ENCODE measurements around the gene CIPC.

CIPC gene

DNA sequence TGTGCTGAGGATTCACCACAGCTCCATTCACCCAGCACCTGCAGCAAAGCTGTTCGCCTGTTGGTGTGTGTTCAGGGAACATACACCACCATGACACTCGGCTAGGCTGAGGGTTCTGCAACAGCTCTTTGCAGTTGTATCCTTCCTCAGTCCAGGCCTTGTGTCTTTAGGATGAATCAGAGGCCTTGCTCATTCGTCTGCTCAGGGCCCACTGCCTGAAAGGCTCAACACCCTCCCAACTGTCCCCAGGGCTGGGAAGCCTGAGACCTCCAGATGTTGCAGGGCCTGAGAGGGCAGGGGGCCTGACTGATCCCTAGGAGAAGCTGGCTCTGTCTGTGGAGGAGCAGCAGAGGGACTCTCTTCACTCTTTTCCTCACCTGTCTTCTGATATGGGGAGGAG lies 32.3 kb downstream of the CIPC start:
- no peak for DNase-seq

DNA sequence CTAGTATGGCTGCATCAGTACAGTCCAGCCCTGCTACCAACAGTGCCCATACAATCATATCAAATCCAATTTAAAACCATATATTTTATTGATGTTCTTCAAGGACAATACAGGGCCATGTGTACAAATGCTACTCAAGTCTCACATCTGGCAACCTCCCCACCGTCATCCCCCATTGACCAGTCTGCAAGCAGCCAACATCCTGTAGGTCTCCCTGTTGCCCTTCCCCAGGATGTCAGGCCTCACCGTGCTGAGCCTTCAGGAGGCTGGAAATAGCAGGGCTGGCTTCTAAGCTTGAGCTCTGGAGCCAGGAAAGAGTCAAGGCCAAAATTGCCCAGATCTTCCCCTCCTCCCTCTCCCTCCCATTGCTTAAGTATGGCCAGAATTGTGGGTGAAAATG lies 33.1 kb downstream of the CIPC start:
- no peak for DNase-seq

GRCh38 chr14:77131871-77132486 lies 33.9 kb downstream of the CIPC start:
- no peak for DNase-seq

DNA sequence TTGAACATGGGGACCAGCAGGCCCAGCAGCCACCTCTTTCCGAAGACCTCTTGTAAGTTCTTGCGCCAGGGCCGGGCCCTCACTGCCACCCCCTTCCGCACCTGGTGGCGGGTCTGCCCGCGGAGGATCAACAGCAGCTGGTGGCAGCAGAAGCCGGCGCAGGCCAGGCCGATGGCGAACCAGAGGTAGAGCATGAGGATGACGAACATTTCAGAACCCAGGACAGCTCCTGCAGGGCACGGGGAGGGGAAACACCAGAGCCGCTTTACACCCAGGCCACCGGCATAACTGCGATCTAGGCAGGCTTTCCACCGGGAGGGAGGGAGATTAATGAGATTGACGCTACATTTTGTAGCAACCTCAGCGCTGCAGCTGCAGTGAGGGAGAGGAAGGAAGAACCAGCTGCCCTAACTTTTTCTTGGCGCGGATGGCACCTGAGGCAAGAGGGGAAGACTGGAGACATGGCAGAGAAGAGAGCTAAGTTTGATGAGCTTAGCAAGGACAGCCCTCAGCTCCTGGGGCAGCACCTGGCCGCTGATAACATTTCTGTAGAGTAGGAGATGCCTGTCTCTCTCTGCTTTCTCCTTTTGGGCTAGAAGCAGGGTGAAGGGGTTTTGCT lies 35.8 kb downstream of the CIPC start:
- DNase-seq, result peak in 1 of 2 donors; percentile 54

DNA sequence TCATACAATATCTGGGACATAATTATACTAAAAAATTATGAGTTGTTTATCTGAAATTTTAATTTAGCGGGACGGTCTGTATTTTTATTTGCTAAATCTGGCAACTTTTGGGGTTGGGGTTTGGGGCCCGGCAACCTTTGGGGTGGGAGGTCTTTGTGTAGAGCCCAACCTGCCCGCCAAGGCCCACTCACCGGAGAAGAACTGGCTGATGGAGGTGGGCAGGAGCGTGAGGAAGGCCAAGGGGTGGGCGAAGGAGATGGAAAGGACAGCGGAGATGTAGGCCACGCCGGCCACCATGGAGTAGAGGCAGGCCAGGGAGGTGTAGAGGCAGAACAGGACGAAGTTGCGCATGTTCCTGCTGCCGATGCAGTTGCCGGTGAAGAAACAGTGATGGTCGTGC lies 41.0 kb downstream of the CIPC start:
- no peak for DNase-seq

DNA sequence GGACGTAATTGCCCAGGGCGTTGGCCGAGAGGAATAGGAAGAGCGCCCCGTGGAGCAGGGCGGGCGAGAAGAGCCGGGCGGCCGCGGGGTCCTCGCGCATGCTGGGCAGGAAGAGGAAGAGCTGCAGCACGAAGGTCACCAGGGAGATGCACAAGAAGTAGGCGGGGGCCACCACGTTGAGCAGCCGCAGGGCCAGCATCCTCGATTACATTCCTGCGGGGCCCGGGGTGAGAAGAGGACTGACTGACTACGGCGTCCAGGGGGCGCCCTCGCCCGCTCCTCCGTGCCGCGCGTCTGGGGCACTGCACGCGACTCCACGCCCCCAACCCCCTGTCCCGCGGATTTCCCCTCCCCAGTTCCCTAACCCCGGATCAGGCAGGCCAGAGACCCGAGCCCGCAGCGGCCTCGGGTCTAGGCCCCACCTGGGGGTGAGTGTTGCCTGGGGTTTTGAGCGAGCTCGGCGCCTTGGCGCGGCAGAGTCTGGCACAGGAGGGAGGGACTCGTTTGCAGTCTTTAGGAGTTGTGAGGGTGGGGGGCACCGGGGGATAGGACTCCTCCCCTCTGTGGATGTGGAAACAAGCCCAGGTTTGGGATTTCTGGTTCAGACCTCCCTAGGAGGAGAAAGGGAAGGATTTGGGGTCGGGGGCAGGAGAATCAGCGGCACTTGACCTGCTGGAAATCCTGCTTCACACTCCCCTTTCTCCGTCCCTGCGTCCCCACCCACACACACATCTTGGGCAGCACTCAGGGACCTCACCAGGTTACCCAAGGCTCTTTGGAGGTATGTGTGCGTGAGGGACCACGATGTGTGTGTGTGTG lies 41.7 kb downstream of the CIPC start:
- peak; percentile 13 to 31 for DNase-seq

DNA sequence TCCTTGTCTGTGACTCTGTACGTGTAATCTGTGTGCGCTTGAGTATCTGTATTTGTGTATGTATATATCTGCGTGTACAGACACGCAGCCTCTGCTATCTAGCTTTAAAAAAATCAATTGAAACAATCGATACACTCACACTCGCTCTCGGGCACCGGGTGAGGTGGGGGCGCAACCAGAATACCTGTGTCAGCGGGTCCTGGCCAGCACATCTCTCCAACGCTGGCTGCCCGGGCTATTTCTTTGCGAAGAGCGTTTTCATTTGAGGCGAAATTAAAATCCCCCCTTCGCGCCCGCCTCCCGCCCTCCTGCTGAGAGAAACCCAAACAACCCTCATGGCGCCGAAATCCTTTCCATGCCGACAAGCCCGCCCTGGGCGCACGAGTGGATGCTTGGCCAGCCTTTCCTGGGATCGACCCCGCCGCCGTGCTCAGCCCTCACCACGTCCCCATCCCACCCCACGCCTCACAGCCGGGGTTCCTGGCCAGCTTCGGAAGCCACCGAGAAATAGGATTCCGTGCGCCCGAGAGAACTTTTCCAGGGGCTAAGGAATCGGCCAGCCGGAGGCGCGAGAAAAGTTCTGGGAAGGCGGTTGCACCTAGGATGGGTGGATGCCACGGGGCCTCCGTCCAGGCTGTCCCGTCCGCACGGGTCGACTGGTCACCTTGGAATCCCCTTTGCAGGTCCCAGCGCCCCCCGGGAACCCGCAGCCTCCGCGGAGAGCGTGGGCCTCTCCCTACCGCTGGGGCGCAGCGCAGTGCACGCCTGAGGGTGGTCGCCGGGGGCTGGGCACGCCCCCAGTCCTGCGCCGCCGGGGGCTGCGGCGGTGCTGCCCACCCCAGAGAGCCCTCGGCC lies 42.5 kb downstream of the CIPC start:
- DNase-seq, result no peak

DNA sequence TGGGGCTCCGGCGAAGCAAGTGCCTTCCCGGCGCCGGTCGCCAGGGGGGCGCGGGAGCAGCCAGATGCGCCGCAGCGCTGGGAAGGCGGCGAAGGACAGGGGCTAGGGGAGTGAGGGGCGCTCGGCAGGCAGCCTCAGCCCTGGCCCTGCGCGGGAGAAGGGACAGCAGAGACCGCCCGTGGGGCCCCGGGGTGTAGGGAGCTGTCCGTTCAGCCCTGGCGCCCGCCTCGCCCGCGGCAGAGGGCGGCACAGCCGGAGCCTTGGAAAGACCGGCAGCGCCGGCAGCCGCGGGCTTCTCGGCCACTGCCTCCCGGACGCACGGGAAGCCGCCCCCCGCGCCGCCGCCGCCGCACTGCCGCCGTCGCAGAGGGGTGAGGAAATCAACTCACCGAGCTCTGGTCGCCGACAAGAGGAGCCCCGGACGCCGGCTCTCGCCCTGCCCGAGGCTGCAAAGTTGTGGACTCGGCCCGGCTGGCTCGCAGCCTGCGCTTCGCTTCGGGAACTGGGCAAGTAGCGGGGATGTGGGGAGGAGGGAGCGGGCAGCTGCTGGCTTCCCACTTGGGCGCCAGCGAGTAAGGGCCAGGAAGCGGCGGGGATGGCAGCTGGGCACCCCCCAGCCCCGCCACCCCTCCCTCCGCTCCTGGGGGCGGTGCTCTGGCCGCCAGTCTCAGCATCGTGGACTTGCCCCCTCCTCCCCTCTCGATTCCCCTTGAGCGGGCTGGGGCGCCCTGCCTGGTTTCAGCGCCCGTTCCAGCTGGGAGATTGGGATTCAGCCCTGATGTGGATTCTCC lies 43.4 kb downstream of the CIPC start, which contains the start of gene ZDHHC22:
ZDHHC22 (minus strand) TSS at position 578 of the 791 bp plus-strand sequence. CDS start 2,053 bp downstream, outside the sequence.
- no peak for DNase-seq

DNA sequence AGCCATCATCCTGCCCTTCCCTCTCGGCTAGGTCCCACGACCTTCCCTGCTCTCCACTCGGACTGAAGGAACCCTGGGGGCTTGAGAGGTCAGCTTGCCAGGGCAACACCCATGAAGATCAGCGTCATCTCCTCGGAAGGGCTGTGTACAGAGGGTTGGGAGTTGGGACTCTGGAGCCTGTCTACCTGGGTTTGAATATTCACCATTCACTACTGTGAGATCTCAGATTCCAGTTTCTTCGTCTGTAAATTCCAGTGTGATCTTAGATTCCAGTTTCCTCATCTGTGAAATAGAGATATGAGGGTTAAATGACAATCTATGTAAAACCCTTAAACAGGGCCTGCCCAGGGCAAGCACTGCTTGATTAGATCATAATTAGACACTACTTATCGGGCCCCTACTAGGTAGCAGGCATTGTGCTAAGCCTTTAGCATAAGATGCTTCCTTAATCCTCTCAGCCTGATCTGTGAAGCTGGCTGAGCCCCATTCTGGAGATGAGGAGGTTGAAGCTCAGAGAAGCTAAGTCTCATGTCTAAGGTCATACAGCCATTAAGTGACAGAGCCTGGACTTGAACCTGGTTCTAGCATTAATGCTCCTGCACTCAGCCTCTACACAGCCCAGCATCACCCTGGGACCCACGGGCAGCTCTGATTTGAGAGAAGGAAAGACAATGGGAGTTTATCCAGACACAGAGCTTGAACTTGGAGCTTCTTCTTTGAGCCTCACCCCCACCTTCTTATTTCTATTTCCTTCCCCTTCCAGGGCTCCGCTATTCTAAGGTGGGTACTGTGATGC lies 44.1 kb downstream of the CIPC start:
- DNase-seq, result no peak

GRCh38 chr14:77143071-77143470 lies 45.0 kb downstream of the CIPC start:
- no peak for DNase-seq

- no peak for DNase-seq
Observed at GRCh38 chr14:77144412-77145115, 46.5 kb downstream of the CIPC start.

DNA sequence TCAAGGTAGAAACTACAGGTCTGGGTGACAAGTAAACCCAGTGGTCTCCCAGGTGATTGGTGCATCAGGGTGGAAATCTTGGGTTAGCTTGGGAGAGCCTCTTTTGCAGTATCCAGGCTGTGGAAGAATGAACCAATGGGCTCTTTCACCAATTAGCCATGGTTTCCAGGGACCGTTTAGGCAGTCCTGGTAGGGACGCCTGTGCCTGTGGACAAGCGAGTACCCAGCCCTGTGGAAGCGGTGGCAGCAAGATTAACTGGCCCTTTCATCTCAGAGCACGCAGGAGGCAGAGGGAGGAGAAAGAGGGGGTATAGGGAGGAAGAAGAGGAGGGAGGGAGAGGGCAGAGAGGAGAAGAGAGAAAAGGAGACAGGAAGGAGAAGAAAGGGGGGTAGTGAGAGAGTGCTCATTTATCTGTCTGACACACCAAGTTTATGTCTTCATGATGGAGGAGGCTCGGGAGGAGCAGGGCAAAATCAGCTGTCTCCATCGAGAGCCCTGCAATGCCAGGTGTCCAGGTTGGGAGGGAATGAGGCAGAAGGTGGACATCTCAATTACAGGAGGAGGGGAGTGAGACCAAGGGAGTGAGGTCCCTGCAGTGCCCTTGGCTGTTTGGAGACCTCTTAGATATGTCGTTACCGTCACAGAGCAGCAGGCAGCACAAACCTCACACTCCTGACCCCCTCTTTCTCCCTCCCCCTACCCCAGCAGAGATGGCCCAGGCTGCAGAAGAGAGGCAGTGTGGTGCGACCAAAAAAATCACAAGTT lies 48.1 kb downstream of the CIPC start:
- no peak for DNase-seq

DNA sequence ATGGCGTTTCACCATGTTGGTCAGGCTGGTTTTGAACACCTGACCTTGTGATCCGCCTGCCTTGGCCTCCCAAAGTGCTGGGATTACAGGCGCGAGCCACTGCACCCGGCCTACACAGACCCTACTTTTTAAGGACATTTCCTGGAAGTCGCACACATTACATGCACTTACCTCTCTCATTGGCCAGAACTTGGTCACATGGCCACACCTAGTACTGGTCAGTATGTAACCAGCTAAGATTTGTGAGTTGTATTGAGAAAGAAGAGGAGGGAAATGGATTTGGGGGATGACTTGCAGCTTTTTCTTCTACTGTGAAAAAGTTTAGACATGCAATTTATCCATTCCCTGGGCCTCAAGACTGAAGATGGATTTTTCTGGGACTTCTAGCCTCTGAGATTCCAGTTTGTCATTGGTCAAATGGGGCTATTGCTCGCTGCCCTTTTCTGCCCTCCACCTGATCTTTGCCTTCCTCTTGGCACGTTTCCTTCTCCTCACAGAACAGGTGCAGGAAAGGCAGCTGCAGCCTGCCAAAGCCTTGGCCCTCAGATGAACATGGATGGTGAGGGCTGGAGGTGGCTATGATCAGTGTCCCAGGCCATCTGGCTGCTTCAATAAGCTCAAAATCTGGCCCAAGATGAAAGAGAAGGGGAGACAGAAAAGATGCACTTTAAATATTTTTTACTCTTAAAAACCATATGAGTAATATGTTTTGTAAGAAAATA lies 50.6 kb downstream of the CIPC start:
- DNase-seq, result no peak

DNA sequence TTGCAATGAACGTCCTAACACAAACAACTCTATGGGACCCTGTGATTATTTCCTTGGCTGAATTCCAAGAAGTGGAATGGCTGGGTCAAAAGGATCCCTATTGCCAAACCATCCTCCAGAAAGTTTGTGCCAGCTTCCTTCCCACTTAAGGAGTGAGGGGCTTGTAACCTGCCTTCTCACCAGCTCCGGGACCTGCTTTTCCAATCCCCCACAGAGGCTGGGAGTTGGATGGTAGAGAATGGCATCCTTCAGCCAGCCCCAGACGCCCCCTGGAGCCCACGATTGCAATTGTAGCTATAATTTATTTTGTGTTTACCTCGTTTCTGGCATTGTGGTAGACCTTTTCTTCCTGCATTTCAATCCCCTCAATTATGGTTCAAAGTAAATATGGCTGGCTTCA lies 53.2 kb downstream of the CIPC start:
- no peak for DNase-seq

- no peak for DNase-seq
Observed at GRCh38 chr14:77151918-77152588, 54.0 kb downstream of the CIPC start.

- DNase-seq, result no peak
Observed at GRCh38 chr14:77153802-77154201, 55.7 kb downstream of the CIPC start.

GRCh38 chr14:77154421-77154820 lies 56.4 kb downstream of the CIPC start:
- DNase-seq, result no peak

DNA sequence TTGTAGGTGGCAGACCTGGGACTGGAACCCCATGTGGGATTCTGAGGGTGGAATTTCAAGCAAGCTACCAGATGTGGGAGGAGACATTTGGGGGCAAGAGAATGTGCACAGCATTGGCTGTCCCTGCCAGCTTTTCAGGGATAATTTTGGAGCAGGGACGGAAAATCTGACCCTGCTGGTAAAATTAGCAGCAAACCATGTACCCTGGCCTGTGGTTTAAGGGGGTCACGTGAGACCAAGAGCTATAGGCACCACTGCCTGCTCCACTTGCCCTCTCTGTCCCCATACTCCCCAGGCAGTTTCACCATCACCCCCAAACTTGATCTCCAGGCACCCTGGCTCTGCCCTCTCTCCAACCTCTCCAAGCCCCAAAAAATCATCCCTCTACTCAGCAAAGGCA lies 57.0 kb downstream of the CIPC start:
- DNase-seq, result no peak

GRCh38 chr14:77157740-77158139 lies 59.7 kb downstream of the CIPC start:
- DNase-seq, result no peak
